GM11168 (cell line): Measurements from ENCODE around the gene CYP2C9.
"Not testable (repeated sequence)": the region's sequence is repeated elsewhere in the genome, so short reads cannot be mapped to it uniquely, and the experiment has no call there.

Experiments
- in situ Hi-C: fragments of 300-500 bp; cut with MboI; formaldehyde crosslinking; loops from one replicate; pipeline ENCODE4 v1.12.0; 2022; ENCODE audit warnings: low sequenced_read_pairs; ENCODE audit not compliant: unreplicated experiment

CYP2C9 gene

DNA sequence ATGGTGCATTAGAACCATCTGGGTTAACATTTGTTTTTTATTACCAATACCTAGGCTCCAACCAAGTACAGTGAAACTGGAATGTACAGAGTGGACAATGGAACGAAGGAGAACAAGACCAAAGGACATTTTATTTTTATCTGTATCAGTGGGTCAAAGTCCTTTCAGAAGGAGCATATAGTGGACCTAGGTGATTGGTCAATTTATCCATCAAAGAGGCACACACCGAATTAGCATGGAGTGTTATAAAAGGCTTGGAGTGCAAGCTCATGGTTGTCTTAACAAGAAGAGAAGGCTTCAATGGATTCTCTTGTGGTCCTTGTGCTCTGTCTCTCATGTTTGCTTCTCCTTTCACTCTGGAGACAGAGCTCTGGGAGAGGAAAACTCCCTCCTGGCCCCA is at the start of gene CYP2C9:
CYP2C9 (plus strand) TSS at position 276 of the 400 bp plus-strand sequence; CDS start at position 301, 25 bp downstream.
- in situ Hi-C loops: no loop called here

DNA sequence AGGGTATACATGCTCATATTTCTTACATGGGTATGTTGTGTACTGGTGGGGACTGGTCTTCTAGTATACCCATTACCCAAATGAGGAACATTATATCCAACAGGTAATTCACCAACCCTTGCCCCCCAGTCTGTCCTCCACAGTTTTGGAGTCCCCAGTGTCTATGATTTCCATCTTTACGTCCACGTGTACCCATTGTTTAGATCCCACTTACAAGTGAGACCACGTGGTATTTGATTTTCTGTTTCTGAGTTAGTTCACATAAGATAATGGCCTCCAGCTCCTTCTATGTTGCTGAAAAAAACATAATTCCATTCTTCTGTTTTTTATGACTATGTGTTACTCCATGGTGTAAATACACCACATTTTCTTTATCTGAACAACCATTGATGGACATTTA is 49.3 kb upstream of the CYP2C9 start:
- in situ Hi-C loops: no loop called here

DNA sequence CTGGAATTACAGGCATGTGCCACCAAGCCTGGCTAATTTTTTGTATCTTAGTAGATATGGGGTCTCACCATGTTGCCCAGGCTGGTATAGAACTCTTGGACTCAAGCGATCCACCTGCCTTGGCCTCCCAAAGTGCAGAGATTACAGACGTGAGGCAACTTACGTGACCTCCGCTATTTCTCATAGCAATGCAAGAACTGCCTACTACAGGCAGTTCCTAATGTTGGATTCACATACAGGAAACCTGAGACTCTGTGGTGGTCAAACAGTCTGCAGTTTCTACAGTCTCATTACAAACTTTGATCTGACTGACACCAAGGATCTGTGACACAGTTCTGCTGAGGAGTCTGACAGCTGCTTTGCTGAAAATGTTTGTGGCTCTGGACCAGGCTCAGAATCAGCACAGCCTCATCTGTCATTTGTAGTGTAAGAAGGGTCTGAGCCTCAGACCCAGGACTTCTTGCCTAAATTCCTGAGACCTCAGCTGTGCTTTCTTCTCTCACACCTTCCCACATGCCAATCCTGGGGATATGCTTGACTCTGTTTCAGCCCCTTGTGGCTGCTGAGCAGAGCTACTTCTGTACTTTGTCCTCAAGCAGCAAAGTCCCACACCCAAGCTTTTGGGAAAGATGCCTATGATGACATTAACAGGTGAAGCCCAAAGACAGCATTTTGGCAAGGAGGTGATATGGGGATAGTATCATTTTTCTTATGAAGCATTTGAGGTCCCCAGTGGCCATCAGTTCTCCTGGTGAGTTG is 48.0 kb upstream of the CYP2C9 start:
- in situ Hi-C loops: no loop called here

GRCh38 chr10:94898414-94898813 is 40.0 kb upstream of the CYP2C9 start:
- in situ Hi-C loops: not testable (repeated sequence)

GRCh38 chr10:94902080-94902479 is 36.4 kb upstream of the CYP2C9 start:
- in situ Hi-C loops: no loop called here

DNA sequence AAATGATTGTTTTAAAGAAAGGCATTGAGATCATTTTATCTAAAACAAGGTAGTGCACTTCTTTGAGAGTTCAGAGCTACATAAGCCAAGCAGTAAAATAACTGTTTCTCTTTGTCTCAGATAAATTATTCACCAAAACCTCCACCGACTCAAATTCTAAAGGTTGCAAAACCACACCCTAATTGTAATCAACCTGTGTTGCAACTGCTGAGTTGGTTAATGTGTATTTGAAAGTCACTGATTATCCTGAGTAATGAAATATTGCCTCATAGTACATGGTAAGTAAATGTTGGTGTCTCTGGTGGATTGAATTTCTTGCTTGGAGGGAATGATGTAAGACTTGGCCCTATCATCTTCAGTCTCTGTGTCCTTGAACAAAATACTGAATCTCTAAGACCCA is 35.9 kb upstream of the CYP2C9 start:
- in situ Hi-C loops: no loop called here

GRCh38 chr10:94904506-94905148 is 33.8 kb upstream of the CYP2C9 start:
- in situ Hi-C loops: not testable (repeated sequence)

GRCh38 chr10:94916423-94916822 is 22.0 kb upstream of the CYP2C9 start:
- in situ Hi-C loops: no loop called here

GRCh38 chr10:94936721-94937120 is 1.7 kb upstream of the CYP2C9 start:
- in situ Hi-C loops: no loop called here

DNA sequence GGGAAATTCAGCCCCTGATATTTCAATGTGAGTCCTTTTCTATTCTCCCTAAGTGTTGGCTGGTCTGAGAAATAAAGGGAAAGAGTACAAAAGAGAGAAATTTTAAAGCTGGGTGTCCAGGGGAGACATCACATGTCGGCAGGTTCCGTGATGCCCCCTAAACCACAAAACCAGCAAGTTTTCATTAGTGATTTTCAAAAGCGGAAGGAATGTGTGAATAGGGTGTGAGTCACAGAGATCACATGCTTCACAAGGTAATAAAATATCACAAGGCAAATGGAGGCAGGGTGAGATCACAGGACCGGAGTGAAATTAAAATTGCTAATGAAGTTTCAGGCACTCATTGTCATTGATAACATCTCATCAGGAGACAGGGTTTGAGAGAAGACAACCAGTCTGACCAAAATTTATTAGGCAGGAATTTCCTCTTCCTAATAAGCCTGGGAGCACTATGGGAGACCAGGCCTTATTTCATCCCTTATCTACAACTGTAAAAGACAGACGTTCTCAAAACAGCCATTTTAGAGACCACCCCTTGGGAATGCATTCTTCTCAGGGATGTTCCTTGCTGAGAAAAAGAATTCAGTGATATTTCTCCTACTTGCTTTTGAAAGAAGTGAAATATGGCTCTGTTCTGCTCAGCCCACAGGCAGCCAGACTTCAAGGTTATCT is 5.1 kb downstream of the CYP2C9 start:
- in situ Hi-C loops: not testable (repeated sequence)

GRCh38 chr10:94946181-94946580 is 7.7 kb downstream of the CYP2C9 start:
- in situ Hi-C loops: not testable (repeated sequence)

DNA sequence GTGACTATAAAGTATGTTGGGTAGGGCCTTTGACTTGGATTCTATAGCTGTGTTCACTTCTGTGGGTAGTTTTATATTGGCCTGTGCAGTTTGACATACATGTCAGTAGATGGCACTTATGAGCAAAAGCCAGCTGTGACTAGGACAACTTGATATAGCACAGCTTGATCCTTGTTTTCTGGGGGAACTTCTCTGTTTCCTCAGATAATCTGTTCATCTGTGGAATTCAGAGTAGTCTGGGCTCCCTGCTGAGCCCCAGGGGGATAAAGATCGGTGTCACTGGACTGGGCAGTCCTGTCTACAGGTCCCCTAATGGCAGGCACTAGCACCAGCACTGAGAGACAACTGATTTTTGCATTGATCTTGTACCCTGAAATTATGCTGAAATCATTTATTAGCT is 25.4 kb downstream of the CYP2C9 start:
- in situ Hi-C loops: no loop called here

DNA sequence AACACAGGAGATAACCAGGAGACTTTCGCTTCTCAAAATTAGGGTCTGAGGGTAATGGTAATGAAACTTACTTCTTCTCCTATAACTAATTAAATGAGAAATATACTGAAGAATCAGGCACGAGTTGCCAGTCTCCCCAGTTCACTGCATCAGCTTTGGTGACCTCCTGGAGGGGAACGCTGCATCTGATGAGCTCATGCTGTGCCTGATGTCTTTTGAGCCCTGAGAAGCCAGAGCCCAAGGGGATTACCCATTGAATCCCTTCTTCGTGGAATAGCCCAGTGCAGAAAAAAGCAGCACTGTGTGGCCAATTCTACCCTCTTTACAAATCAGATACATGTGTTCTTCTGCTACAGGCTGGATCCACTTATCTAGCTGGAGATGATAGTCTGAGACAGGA is 45.1 kb downstream of the CYP2C9 start:
- in situ Hi-C loops: no loop called here

DNA sequence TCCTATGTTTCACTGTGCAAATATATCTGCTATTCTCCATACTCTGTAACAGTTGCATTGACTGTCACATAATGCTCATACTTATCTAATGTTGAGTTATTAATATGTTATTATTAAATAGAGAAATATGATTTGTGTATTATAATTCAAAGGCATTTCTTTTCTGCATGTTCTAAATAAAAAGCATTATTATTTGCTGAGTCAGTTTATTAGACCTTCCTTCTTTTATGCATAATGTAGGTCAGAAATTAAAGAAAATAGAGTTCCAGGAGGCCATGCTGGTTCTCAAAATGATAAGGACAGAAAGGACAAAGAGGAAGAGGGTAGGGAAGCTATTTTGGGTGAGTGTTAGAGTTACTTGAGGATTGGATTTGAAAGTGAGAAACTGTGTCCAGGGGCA is 50.7 kb downstream of the CYP2C9 start:
- in situ Hi-C loops: no loop called here

- in situ Hi-C loops: no loop called here
Measured at GRCh38 chr10:94991243-94991888, 52.9 kb downstream of the CYP2C9 start.

- in situ Hi-C loops: no loop called here
Measured at GRCh38 chr10:94992811-94993210, 54.4 kb downstream of the CYP2C9 start.

DNA sequence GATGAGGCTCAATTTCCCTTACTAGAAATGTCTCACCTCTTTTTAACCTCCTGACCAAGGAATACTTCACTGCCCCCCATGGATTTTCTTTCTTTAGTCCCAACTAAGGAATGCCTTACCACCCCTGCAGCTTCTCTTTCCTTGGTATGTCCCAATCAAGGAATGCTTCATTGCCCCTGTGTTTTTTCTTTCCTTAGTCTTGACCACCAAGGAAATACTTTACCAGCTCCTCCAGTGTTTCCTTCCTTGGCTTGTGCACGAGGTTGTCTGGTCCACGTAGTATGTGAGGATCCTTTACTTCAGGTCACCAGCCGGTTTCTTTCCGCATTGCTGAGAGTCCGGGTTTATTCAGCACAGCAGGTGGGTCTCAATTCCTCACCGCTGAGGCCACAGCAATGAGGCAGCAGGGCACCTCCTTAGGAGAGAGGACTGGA is 59.3 kb downstream of the CYP2C9 start:
- in situ Hi-C loops: no loop called here

- in situ Hi-C loops: no loop called here
Measured at GRCh38 chr10:95026461-95026860, 88.0 kb downstream of the CYP2C9 start.

GRCh38 chr10:95031656-95032055 is 93.2 kb downstream of the CYP2C9 start:
- in situ Hi-C loops: no loop called here

DNA sequence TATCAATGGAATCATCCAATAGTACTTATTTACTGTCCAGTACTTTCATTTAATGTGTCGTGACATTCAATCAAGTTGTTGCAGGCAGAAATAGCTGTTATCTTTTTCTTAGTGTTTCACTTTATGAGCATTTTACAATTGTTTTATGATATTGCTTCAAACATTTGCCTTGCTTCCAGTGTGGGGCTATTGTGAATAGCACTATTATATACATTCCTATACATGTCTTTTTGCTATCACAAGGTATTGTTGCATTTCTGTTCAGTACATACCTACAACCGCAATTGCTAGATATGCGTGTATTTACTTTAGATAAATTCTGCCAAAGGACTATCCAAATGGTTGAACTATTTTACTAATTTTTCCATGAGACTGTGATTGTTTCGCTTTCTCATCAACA is 95.9 kb downstream of the CYP2C9 start:
- in situ Hi-C loops: no loop called here
